Stimulated activated CD8-positive, alpha-beta memory T cell treated with anti-CD3 and anti-CD28 coated beads, Interleukin-4, amount 100 ng/mL, for 4 hours (primary cell): ENCODE data around the gene SPACDR.
"Not testable (repeated sequence)": the region's sequence is repeated elsewhere in the genome, so short reads cannot be mapped to it uniquely, and the experiment has no call there.

Source experiments
- DNase-seq, 2 donors: peaks; one replicate each; pipeline ENCODE4 v3.0.0-alpha.2; 2020; ENCODE audit warnings: low read depth in 2 of 2, low spot score in 1 of 2

The SPACDR gene, protein sequence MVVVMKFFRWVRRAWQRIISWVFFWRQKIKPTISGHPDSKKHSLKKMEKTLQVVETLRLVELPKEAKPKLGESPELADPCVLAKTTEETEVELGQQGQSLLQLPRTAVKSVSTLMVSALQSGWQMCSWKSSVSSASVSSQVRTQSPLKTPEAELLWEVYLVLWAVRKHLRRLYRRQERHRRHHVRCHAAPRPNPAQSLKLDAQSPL

DNA sequence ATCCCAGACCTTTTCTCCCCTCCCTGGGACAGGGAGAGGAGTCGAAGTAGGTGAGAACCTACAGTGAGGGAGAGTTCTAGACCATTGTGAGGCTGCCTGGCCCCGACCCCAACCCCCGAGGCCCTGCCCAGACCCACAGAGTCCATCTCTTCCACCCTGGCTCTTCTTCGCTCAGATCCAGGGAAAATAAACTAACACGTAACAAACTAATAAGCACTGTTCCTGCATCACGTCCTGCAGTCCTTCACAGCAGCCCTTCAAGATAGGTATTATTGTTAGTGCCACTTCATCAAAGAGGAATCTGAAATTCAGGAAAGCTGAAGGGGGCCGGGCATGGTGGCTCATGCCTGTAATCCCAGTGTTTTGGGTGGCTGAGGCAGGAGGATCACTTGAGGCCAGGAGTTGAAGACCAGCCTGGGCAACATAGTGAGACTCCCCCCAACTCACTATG, at the start of gene SPACDR:
Gene SPACDR, minus strand, starts transcription at position 51 of the 451 bp plus-strand sequence. CDS start 235 bp downstream, outside the sequence.
- no peak for DNase-seq

DNA sequence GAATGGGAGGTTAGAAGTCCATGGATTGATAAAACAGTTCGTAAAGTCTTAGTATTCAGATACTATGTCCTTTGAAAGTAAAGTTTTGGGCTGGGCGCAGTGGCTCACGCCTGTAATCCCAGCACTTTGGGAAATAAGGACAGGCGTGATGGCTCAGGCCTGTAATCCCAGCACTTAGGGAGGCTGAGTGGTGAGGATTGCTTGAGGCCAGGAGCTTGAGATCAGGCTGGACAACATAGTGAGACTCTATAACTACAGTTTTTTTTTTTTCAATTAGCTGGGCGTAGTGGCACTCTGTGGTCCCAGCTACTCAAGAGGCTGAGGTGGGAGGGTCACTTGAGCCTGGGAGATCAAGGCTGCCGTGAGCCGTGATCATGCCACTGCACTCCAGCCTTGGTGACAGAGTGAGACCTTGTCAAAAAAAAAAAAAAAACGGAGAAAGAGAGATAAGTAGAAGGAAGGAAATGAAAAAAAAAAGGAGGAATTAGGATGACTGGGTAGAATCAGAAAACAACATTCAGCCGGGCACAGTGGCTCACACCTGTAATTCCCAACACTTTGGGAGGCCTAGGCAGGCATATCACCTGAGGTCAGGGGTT, 49.3 kb upstream of the SPACDR start:
- DNase-seq = no peak

DNA sequence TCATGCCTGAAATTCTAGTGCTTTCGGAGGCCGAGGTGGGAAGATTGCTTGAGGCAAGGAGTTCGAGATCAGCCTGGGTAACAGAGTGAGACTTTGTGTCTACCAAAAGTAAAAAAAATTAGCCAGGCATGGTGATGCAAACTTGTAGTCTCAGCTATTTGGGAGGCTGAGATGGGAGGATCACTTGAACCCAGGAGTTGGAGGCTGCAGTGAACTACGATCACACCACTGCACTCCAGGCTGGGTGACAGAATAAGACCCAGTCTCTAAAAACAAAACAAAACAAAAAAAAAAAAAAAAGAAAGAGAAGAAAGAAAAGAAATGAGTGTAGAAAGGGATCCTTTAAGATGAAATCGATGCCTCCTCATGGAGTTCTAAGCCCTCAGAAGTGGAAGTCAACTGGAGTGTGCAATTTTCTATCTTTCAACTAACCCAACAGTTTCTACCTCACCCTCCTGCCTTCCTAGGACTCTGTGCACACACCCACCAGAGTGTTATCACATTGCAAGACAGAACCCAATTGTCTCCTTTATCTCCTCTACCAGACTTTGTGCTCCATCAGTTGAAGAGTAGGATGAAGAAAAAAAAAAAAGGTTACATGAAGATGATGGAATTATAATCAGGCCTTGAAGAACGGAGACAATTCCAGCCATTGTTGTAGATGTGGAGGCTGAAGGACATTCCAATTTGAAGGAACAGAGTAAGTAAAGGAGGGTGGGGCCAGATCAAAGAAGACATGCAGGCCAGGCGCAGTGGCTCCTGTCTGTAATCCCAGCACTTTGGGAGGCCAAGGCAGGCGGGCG, 46.6 kb upstream of the SPACDR start:
- DNase-seq = no peak

DNA sequence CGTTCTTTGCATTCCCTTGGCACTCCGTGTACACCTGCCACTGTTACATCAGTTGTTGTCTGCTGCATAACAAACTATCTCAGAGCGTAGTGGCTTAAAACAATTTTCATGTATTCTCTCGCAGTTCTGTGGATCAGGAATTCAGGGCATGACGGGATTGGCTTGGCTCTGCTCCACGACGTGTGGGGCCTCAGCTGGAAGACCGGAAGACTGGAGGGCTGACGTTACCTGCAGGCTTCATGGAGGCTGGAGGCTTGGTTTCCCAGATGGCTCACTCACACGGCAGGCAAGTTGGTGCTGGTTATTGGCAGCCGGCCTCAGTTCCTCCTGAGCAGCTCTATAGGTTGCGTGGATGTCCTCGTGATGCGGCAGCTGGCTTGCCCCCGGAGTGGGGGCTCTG, 45.2 kb upstream of the SPACDR start:
- DNase-seq = no peak

DNA sequence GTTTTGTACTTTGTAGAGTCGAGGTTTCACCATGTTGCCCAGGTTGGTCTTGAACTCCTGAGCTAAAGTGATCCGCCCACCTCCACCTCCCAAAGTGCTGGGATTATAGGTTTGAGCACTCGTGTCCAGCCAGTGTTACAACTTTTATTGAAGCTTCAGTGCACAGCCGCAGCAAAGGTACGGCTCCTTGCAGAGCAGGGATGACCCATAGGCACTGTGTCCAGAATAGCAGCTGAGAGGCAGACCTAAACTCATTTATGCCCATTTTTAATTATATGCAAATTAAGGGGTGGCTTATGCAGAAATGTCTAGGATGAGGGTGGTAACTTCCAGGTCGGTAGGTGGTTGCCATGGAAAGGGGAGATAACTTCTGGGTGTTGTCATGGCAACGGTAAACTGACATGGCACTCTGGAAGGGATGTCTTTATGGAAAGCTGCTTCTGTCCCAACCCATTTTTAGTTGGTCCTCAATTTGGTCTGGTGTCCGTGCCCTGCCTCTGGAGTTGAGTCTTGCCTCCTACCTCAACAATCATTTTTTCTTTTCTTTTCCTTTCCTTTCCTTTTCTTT, 42.4 kb upstream of the SPACDR start:
- no peak for DNase-seq

DNA sequence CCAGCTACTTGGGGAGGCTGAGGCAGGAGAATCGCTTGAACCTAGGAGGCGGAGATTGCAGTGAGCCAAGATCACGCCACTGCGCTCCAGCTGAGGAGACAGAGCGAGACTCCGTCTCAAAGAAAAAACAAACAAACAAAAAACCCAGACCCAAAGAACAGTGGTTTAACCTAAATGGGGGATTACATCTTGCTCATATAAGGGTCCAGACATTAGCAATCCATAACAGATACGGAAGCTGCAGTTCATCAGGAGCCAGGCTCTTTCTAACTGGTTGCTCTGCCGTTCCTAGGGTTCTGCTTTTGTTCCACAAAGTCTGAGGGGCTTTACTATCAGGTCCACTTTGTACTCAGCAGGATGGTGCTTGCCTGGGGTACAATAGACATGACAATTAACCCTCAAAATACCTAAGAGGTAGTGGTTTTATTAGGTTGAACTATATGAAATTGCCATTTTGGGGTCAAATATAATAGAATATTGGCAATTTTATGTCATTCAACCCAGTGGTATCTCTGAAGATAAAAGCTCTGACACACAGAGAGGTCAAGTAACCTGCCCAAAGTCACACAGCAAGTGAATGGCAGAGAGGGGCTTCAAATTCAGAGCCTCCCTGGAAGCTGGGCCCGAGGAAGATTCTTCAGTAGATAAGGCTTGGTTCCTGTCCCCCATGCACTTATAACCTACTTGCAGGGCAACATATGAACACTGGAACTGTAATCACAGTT, 41.0 kb upstream of the SPACDR start:
- no peak for DNase-seq

DNA sequence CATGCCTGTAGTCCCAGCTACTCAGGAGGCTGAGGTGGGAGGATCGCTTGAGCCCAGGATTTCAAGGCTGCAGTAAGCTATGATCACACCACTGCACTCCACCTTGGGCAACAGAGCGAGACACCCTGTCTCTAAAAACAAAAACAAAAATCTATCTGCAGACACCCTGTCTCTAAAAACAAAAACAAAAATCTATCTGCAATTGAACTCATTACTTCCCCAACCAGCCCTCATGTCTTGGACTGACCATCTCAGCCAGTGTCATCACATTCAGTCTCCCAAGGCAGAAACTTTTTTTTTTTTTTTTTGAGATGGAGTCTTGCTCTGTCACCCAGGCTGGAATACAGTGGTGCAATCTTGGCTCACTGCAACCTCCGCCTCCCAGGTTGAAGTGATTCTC, 40.0 kb upstream of the SPACDR start:
- DNase-seq = not testable (repeated sequence)

DNA sequence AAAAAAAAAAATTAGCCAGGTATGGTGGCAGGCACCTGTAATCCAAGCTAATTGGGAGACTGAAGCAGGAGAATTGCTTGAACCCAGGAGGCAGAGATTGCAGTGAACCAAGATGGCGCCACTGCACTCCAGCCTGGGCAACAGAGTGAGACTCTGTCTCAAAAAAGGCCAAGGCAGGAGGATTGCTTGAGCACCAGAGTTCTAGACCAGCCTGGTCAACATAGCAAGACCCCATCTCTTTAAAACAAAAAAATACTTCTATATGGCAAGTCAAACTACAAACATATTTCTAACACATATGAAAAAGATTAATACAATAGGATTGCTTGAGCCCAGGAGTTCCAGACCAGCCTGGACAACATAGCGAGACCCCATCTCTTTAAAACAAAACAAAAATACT, 36.7 kb upstream of the SPACDR start:
- DNase-seq = not testable (repeated sequence)

DNA sequence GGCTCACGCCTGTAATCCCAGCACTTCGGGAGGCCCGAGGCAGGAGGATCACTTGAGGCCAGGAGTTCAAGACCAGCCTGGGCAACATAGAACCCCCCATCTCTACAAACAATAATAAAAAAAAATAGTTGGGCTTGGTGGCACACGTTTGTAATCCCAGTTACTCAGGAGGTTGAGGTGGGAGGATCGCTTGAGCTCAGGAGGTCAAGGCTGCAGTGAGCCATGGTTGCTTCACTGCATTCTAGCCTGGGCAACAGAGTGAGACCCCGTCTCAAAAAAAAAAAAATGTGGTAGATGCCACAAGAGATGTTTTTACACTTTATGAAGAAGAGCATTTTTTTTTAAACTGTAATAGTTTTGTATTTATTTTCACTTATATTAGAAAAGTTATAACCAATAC, 32.4 kb upstream of the SPACDR start:
- DNase-seq = no peak

DNA sequence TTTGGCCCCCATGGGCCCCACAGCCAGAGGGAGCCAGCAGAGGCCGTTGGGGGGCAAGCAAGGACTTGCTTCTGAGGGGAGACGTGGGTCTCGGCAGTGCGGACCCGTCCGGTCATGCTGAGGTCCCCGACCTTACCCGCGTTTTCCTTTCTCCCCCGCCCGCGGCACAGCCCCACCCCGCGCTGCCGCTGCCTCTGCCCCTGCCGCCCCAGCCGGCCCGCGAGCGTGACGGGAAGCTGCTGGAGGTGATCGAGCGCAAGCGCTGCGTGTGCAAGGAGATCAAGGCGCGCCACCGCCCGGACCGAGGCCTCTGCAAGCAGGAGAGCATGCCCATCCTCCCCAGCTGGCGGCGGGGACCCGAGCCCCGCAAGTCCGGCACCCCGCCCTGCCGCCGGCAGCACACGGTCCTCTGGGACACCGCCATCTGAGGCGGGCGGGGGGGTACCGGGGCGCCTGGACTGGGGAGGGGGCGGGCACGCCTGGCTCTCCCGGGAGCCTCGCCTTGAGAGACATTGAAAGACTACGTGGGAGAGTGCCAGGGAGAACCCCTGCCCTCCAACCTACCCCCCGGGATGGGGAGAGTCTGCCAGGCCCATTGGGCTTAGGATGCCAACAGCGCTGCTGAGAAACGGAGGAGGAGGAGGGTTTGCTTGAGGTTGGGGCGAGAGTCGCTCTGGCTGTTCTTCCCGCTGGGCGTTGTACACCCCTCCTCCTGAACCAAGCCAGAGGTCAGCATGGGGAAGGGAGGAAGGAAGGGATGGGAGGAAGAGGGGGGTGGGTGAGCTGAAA, 29.6 kb upstream of the SPACDR start:
- DNase-seq = no peak

DNA sequence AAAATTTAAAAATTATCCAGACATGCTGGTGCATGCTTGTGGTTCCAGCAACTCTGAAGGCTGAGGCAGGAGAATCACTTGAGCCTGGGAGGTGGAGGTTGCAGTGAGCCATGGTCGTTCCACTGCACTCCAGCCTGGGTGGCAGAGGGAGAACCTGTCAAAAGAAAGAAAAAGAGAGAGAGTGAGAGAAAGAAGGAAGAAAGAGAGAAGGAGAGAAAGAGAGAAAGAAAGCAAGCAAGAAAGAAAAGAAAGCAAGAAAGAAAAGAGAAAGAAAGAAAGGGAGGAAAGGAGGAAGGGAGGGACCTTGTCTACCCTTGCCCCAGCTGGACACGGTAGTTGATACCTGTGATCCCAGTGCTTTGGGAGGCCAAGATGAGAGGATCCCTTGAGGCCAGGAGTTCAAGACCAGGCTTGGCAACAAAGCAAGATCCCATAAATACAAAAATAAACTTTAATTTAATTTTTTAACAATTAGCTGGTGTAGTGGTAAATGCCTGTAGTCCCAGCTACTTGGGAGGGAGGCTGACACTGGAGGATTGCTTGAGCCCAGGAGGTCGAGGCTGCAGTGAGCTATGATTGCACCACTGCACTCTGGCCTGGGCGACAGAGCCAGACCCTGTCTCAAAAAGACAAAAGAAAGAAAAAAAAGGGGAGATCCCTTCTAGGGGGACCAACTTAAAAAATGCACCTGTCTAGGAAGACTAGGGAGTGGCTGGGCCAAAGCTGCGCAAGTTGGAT, 28.8 kb upstream of the SPACDR start:
- DNase-seq = no peak

DNA sequence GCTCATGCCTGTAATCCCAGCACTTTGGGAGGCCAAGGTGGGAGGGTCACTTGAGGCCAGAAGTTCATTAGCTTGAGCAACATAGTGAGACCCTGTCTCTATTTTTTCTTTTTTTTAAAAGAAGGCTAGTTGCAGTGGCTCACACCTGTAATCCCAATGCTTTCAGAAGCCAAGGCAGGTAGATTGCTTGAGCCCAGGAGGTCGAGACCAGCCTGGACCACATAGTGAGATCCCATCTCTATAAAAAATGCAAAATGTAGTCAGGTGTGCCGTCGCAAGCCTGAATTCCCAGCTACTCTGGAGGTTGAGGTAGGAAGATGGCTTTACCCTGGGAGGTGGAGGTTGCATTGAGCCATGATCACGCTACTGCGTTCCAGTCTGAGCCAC, 27.1 kb upstream of the SPACDR start:
- DNase-seq = no peak

DNA sequence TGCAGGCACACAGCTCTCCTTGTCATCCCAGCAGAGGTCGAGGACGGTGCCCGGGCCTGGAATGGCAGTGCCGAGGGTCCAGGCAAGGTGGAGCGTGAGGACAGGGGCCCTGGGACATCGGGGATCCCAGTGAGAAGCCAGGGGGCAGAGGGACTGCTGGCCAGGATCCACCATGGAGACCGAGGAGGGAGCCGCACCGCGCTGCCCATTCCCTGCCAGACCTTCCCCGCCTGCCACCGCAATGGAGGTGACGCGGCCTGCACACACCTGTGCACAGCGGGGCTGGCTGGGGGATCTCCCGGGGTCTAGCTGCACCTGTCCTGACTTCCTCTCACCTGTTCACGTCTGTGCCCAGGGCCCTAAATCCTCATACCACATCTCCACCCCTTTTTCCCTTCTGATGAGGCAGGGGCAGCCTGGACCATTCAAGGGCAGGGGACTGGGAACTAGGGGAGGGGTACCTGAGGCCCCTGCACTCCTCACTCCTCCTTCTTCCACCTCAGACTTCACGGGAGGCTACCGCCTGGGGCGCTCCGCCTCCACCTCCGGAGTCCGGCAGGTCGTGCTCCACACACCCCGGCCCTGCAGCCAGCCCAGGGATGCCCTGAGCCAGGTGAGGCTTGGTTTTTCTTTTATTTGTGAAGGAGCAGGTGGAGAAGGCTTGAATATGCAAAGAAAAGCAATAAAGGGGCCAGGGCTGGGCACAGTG, 26.6 kb upstream of the SPACDR start:
- no peak for DNase-seq

DNA sequence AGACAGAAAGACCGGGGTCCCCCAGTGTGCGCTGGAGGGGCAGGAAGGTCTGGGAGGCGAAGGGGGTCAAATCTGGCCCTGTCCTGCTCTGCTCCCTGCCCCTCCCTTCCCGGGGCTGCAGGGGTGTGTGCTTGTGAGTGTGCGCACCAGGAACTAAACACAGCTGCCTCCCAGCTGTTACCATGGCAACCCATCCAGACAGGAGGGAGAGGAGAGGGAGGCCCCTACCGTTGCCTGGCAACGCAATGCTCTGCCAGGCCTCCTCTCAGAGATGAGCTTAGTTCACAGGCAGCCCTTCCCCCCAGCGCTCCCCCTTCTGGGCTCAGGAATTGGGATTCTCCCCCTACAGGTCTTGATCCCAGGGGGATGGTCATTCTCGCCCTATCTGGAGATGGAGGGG, 25.8 kb upstream of the SPACDR start:
- no peak for DNase-seq

DNA sequence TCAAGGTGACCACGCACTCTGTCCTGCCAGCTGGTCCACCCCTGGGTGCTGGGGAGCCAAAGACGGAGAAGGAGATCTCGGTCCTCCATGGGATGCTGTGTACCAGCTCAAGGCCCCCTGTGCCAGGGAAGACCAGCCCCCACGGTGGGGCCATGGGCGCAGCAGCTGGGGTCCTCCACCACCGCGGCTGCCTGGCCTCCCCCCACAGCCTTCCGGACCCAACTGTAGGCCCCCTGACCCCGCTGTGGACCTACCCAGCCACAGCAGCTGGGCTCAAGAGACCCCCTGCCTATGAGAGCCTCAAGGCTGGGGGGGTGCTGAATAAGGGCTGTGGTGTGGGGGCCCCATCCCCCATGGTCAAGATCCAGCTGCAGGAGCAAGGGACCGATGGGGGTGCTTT, 25.1 kb upstream of the SPACDR start:
- DNase-seq = no peak

DNA sequence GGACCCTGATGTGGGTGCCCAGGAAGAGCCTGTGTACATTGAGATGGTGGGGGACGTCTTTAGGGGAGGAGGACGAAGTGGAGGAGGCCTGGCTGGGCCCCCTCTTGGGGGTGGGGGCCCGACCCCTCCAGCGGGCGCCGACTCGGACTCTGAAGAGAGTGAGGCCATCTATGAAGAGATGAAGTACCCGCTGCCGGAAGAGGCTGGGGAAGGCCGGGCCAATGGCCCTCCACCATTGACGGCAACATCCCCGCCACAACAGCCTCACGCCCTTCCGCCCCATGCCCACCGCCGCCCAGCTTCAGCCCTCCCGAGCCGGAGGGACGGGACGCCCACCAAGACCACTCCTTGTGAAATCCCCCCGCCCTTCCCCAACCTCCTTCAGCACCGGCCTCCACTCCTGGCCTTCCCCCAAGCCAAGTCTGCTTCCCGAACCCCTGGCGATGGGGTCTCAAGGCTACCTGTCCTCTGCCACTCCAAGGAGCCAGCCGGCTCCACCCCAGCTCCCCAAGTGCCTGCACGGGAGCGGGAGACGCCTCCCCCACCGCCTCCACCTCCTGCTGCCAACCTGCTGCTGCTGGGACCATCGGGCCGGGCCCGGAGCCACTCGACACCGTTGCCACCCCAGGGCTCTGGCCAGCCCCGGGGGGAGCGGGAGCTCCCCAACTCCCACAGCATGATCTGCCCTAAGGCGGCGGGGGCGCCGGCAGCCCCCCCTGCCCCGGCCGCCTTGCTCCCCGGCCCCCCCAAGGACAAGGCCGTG, 24.5 kb upstream of the SPACDR start:
- DNase-seq = no peak

DNA sequence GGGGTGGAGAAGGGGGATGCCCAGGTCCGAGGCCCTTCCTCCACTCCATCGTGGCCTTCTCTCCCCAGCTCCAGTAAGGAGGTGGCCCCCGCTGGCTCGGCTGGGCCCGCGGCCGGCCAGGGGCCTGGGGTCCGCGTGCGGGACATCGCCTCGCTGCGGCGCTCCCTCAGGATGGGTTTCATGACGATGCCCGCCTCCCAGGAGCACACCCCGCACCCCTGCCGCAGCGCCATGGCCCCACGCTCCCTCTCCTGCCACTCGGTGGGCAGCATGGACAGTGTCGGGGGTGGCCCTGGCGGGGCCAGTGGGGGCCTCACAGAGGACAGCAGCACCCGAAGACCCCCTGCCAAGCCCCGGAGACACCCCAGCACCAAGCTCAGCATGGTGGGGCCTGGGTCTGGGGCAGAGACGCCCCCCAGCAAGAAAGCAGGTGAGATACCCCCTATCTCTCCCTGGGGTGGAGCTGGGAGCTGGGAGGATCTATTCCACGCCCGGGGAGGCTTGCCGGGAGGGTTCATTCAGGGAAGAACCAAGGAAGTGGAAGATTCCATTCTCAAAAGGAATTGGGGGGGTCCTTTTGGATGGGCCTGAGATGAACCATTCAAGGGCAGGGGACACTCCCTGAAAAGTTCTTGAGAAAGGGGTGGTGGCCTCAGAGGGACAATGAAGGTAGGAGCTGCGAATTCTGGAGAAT, 22.8 kb upstream of the SPACDR start:
- no peak for DNase-seq

DNA sequence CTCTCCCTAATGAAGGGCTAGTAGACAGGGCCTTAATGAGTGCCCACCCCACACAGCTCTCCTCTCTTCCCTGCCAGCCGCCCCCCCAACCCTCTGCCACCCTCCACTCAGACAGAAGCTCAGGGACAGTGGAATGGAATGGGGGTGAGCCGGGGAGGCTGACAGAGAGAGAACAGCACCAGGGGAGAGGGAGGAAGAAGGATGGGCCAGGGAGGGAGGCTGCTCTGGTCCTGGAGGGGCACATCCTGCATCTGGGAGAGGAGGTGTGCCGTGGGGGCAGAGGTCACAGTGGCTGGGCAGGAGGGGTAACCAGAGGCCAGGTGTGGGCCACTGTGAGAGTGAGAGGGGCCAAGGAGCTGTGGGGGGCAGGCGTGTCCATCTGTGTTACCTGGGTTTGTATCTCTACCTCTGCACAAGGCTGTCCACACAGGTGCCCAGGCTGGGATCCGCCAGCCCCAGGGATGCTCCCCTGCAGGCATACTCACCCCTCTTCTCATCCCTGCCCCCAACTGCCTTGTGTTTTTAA, 22.1 kb upstream of the SPACDR start:
- no peak for DNase-seq
